Measurements from ENCODE around the gene TMEM150B.

DNA sequence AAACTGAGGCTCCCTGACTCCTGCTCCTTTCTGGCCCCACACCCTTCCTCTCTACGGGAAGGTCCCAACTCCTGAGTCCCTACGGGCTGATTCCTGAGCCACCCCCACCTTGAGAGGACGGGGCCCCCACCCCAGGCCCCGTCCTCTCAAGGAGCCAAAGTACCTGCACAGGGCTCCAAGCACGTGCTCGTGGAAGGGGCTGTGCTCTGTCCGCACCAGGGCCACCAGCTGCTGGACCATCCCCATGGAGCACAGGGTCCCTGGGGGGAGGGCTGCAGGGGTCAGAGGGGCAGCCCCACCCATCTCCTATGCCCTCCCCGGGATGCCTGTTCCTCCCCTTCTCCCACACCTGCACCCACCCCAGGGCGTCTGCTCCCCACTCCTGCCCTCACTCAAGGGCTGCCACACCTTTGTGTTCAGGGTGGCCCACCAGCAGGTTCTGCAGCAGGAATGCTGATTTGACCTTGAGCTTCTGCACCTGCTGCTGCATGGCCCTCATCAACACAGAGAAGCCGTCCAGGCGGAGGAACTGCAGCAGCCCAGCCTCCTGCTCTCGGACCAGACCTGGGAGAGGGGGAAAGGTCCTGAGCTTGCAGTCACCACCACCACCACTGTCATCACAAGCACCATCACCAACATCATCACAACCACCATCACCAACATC, 59.3 kb downstream of the TMEM150B start:
- TF ChIP-seq GATA2 (IDR thresholded peaks at IDR 0.05; ENCODE audit: low read depth, low read length) (no peak), GATA3 (IDR thresholded peaks at IDR 0.05; ENCODE audit: low read depth, low read length) (no peak)
